HCT116 (cell line): ENCODE data around the gene HPCA. TPM values are rescaled to one million over a fixed set of nuclear protein-coding genes. Genes with fewer than 3 reads are reported as not detected.

Experiments
- ATAC-seq: fragments of 200-7000 bp; cut with Tn5 transposase; 2 replicates; pipeline ENCODE4 v1.9.1; 2020; ENCODE audit warnings: mild to moderate bottlenecking, moderate library complexity
- BruUV-seq: library from RNA; stranded (reverse); fragments of 400-500 nt; replicated peaks from 2 replicates; lab custom pipeline; 2021; lab: Mats Ljungman, UMichigan
- CTCF ChIA-PET: fragments of 300-600 bp; sonication (Branson Sonifier 250); formaldehyde crosslinking; loops from one replicate; lab custom pipeline; 2021; ENCODE audit warnings: antibody characterized with exemption; lab: Charles Lee
- POLR2A ChIA-PET: fragments of 300-600, 350-600 bp; sonication (Branson Sonifier 250); formaldehyde crosslinking; loops from one replicate; lab custom pipeline; 2021; ENCODE audit warnings: antibody characterized with exemption; lab: Charles Lee
- RAD21 ChIA-PET, 2 experiments: fragments of 300-600 bp; sonication (Branson Sonifier 250); formaldehyde crosslinking; loops; one replicate each; lab custom pipeline; 2023; ENCODE audit warnings: low total read pairs in 2 of 2; ENCODE audit not compliant: uncharacterized antibody in 2 of 2, unreplicated experiment in 2 of 2, low non-redundant PET in 1 of 2; lab: Charles Lee
- DNase-seq: peaks from one replicate; pipeline ENCODE4 v3.0.0-alpha.2; 2010; ENCODE audit warnings: low read depth, low spot score
- H2AFZ ChIP-seq: fragments of 200-600 bp; shearing (Covaris generic), sonication (generic); 2 replicates; pipeline ENCODE4 v1.6.1; 2017; ENCODE audit warnings: low read depth, mixed run types, mixed read lengths, antibody characterized with exemption, low read length; ENCODE audit not compliant: poor library complexity, severe bottlenecking
- H3K27ac ChIP-seq: 2 replicates; pipeline ENCODE4 v1.5.1; 2012; ENCODE audit warnings: low read depth, low read length
- H3K27me3 ChIP-seq: fragments of 200-600 bp; sonication (generic); 2 replicates; pipeline ENCODE4 v1.6.1; 2016; ENCODE audit warnings: mixed run types, low read length, mixed read lengths; ENCODE audit not compliant: insufficient read depth
- H3K36me3 ChIP-seq, 2 experiments: fragments of 200-500 bp in 1 of 2; fragments of 200-600 bp in 1 of 2; sonication (Bioruptor generic) in 1 of 2; sonication (generic) in 1 of 2; 2 replicates each; pipeline versions ENCODE4 v1.5.1 to v1.6.1; 2014 to 2016; ENCODE audit warnings: low read length in 2 of 2, inconsistent platforms in 1 of 2, mixed read lengths in 1 of 2, mixed run types in 1 of 2; ENCODE audit not compliant: insufficient read depth in 2 of 2, control insufficient read depth in 1 of 2
- H3K4me1 ChIP-seq, 2 experiments: fragments of 200-600 bp in 1 of 2; sonication (generic) in 1 of 2; 2 replicates each; pipeline versions ENCODE4 v1.5.1 to v1.6.1; 2012 to 2017; ENCODE audit warnings: low read length in 2 of 2, inconsistent platforms in 1 of 2, mild to moderate bottlenecking in 1 of 2, mixed read lengths in 1 of 2, mixed run types in 1 of 2, moderate library complexity in 1 of 2; ENCODE audit not compliant: insufficient read depth in 2 of 2, control insufficient read depth in 1 of 2
- H3K4me2 ChIP-seq: fragments of 200-600 bp; sonication (generic); 2 replicates; pipeline ENCODE4 v1.6.1; 2017; ENCODE audit warnings: mixed run types, low read length, mixed read lengths
- H3K4me3 ChIP-seq, 2 experiments: fragments of 200-600 bp in 1 of 2; sonication (generic) in 1 of 2; replicated peaks in 1 of 2; 2 replicates each; pipeline ENCODE4 v1.5.1; 2011 to 2016; ENCODE audit warnings: low read length in 2 of 2, control low read depth in 1 of 2, low read depth in 1 of 2, mild to moderate bottlenecking in 1 of 2, mixed read lengths in 1 of 2, mixed run types in 1 of 2
- H3K79me2 ChIP-seq: fragments of 200-600 bp; sonication (generic); 2 replicates; pipeline ENCODE4 v1.6.1; 2017; ENCODE audit warnings: mild to moderate bottlenecking, mixed run types, low read length, moderate library complexity, mixed read lengths; ENCODE audit not compliant: insufficient read depth
- H3K9ac ChIP-seq: fragments of 200-600 bp; sonication (generic); 2 replicates; pipeline ENCODE4 v1.6.1; 2016; ENCODE audit warnings: low read length, mixed read lengths
- H3K9me2 ChIP-seq: fragments of 200-600 bp; sonication (generic), shearing (Covaris generic); 2 replicates; pipeline ENCODE4 v1.6.1; 2017; ENCODE audit warnings: mixed run types, mild to moderate bottlenecking, moderate library complexity; ENCODE audit not compliant: insufficient read depth
- H3K9me3 ChIP-seq, 2 experiments: fragments of 200-500 bp in 1 of 2; fragments of 200-600 bp in 1 of 2; sonication (Bioruptor generic) in 1 of 2; sonication (generic) in 1 of 2; 2 replicates each; pipeline ENCODE4 v1.6.1; 2014 to 2017; ENCODE audit warnings: low read length in 2 of 2, mixed read lengths in 2 of 2, inconsistent platforms in 1 of 2, low read depth in 1 of 2, mild to moderate bottlenecking in 1 of 2, mixed run types in 1 of 2, moderate library complexity in 1 of 2; ENCODE audit not compliant: control insufficient read depth in 1 of 2, insufficient read depth in 1 of 2
- H4K20me1 ChIP-seq: fragments of 200-600 bp; sonication (generic), shearing (Covaris generic); 2 replicates; pipeline ENCODE4 v1.6.1; 2017; ENCODE audit warnings: mixed run types, mild to moderate bottlenecking, moderate library complexity; ENCODE audit not compliant: insufficient read depth
- CBX3 ChIP-seq: IDR thresholded peaks from 2 replicates; pipeline ENCODE4 v1.6.1; 2012; ENCODE audit warnings: low read depth
- CEBPB ChIP-seq: IDR thresholded peaks from 2 replicates; pipeline ENCODE4 v1.6.1; 2012; ENCODE audit warnings: low read depth
- CTCF ChIP-seq, 3 experiments: fragments of 200-600 bp in 1 of 3; sonication (generic) in 1 of 3; IDR thresholded peaks in 2 of 3; conservative IDR thresholded peaks in 1 of 3; 2 replicates each; pipeline ENCODE4 v1.5.1; 2012 to 2017; ENCODE audit warnings: low read depth in 2 of 3, low read length in 2 of 3, antibody characterized with exemption in 1 of 3, borderline replicate concordance in 1 of 3, control low read depth in 1 of 3, mild to moderate bottlenecking in 1 of 3, mixed read lengths in 1 of 3, mixed run types in 1 of 3, moderate library complexity in 1 of 3; ENCODE audit not compliant: insufficient read depth in 1 of 3
- MAX ChIP-seq: IDR thresholded peaks from 2 replicates; pipeline ENCODE4 v1.6.1; 2012
- SRF ChIP-seq: IDR thresholded peaks from 2 replicates; pipeline ENCODE4 v1.6.1; 2012; ENCODE audit warnings: low read depth
- TCF7L2 ChIP-seq: IDR thresholded peaks from 2 replicates; pipeline ENCODE4 v1.7.0; 2011; ENCODE audit warnings: borderline replicate concordance, inconsistent platforms; ENCODE audit not compliant: insufficient read depth, insufficient read length; ENCODE audit errors: extremely low read depth
- YY1 ChIP-seq: IDR thresholded peaks from 2 replicates; pipeline ENCODE4 v1.6.1; 2011; ENCODE audit warnings: low read length, low read depth, moderate library complexity, mild to moderate bottlenecking; ENCODE audit not compliant: insufficient replicate concordance; ENCODE audit errors: extremely low read depth
- ZBTB33 ChIP-seq: IDR thresholded peaks from 2 replicates; pipeline ENCODE4 v1.6.1; 2011; ENCODE audit warnings: mild to moderate bottlenecking, low read length, moderate library complexity; ENCODE audit not compliant: insufficient replicate concordance; ENCODE audit errors: extremely low read depth
- intact Hi-C: fragments of 100-400 bp; cut with micrococcal nuclease; formaldehyde crosslinking; loops from 2 replicates; pipeline ENCODE4 v1.10.0; 2022
- total RNA-seq: library from RNA; stranded (reverse); gene quantifications from one replicate; pipeline ENCODE4 v1.2.1, GENCODE V29; 2021; ENCODE audit not compliant: unreplicated experiment

The HPCA gene
- total RNA-seq, 1 experiment from 2014 or later = 0.15 TPM

GRCh38 chr1:32867671-32868070, 18.6 kb upstream of the HPCA start (continued):
- TF ChIP-seq CTCF (IDR thresholded peaks at IDR 0.05 in 2 of 3, conservative IDR thresholded peaks at IDR 0.05 in 1 of 3; ENCODE audit: borderline replicate concordance in 1 of 3, insufficient read depth in 1 of 3, low read depth in 2 of 3, low read length in 2 of 3) = no peak

- Histone ChIP-seq H4K20me1 (no peaks in the 10 kb centered on the region), H3K4me3 (no peak overlapping the region), H3K9me2 (no peaks in the 10 kb centered on the region), H3K4me2 (no peak overlapping the region), H3K9me3 (no peaks in the 10 kb centered on the region), H3K9ac (no peak overlapping the region), H3K79me2 (no peaks in the 10 kb centered on the region), H3K27ac (no peak overlapping the region), H3K4me1 (0 out of 4 replicates have a peak, but pooled peaks cover 2 to 3% of the 10 kb centered on the region in 2 experiments), H3K27me3 (no peaks in the 10 kb centered on the region), H2AFZ (no peak overlapping the region), H3K36me3 (no peaks in the 10 kb centered on the region)
- ChIA-PET CTCF (no interaction called here), POLR2A (no interaction called here), RAD21 (no interaction called here)
- no peak for TF ChIP-seq TCF7L2
- TF ChIP-seq YY1 = no peak
- no peak for TF ChIP-seq CBX3
- no peak for TF ChIP-seq CEBPB
- no peak for TF ChIP-seq MAX
- TF ChIP-seq SRF = no peak
- no peak for TF ChIP-seq ZBTB33
- ATAC-seq (no peak), DNase-seq (no peak)
- intact Hi-C loops = no loop called here
- BruUV-seq = no TSS peak
Observed at GRCh38 chr1:32868085-32868484, 18.2 kb upstream of the HPCA start.
